Fibroblast of lung (primary cell): ENCODE results near the gene FLOT1. TPM values are rescaled to one million over a fixed set of nuclear protein-coding genes. Genes with fewer than 3 reads are reported as not detected.

ENCODE experiments used
- DNase-seq, 2 donors: peaks; one replicate each; pipeline versions ENCODE4 v3.0.0 to v3.0.0-alpha.2; 2010; ENCODE audit warnings: low read depth in 2 of 2
- H2AFZ ChIP-seq: 2 replicates; pipeline ENCODE4 v1.5.1; 2012; ENCODE audit warnings: low read length, control low read depth, inconsistent platforms
- H3K27ac ChIP-seq: 2 replicates; pipeline ENCODE4 v1.5.1; 2011; ENCODE audit warnings: low read length, control low read depth; ENCODE audit not compliant: insufficient read depth
- H3K27me3 ChIP-seq: 2 replicates; pipeline ENCODE4 v1.5.1; 2011; ENCODE audit warnings: mild to moderate bottlenecking, low read length; ENCODE audit not compliant: control insufficient read depth, insufficient read depth
- H3K36me3 ChIP-seq: 2 replicates; pipeline ENCODE4 v1.5.1; 2011; ENCODE audit warnings: low read length; ENCODE audit not compliant: control insufficient read depth, insufficient read depth
- H3K4me1 ChIP-seq: 2 replicates; pipeline ENCODE4 v1.5.1; 2011; ENCODE audit warnings: low read length; ENCODE audit not compliant: control insufficient read depth, insufficient read depth; ENCODE audit errors: extremely low read depth
- H3K4me2 ChIP-seq: 2 replicates; pipeline ENCODE4 v1.5.1; 2011; ENCODE audit warnings: low read length, control low read depth; ENCODE audit not compliant: insufficient read depth; ENCODE audit errors: extremely low read depth
- H3K4me3 ChIP-seq, 4 experiments: fragments of 200-600 bp in 1 of 4; sonication (generic) in 1 of 4; replicated peaks in 1 of 4; 2 replicates each; pipeline ENCODE4 v1.5.1; 2011 to 2016; ENCODE audit warnings: low read length in 4 of 4, low read depth in 3 of 4, mild to moderate bottlenecking in 3 of 4, control low read depth in 2 of 4, inconsistent platforms in 1 of 4, mixed read lengths in 1 of 4; ENCODE audit not compliant: insufficient read depth in 1 of 4; ENCODE audit errors: control extremely low read depth in 1 of 4
- H3K79me2 ChIP-seq: 2 replicates; pipeline ENCODE4 v1.5.1; 2012; ENCODE audit warnings: mild to moderate bottlenecking, low read length, inconsistent platforms; ENCODE audit not compliant: control insufficient read depth, insufficient read depth
- H3K9ac ChIP-seq: 2 replicates; pipeline ENCODE4 v1.5.1; 2011; ENCODE audit warnings: mild to moderate bottlenecking, low read length, control low read depth; ENCODE audit not compliant: insufficient read depth
- H3K9me3 ChIP-seq: 2 replicates; pipeline ENCODE4 v1.5.1; 2012; ENCODE audit warnings: low read depth, low read length; ENCODE audit not compliant: control insufficient read depth, insufficient read depth
- H4K20me1 ChIP-seq: 2 replicates; pipeline ENCODE4 v1.5.1; 2011; ENCODE audit warnings: low read length; ENCODE audit not compliant: control insufficient read depth, insufficient read depth; ENCODE audit errors: extremely low read depth
- EZH2 ChIP-seq: IDR thresholded peaks from 2 replicates; pipeline ENCODE4 v1.5.1; 2012; ENCODE audit warnings: low read length, control low read depth, mild to moderate bottlenecking; ENCODE audit errors: missing control alignments
- polyA plus RNA-seq, 2 donors: library from polyadenylated mRNA; depleted of rRNA in 1 of 2; stranded (reverse) in 1 of 2; unstranded in 1 of 2; fragments of >200 nt; gene quantifications; 2 replicates each; pipeline ENCODE4 v1.2.1, GENCODE V29; 2011 to 2012; ENCODE audit warnings: missing spikeins in 1 of 2
- total RNA-seq: library from RNA; depleted of rRNA; stranded (reverse); fragments of >200 nt; gene quantifications from 2 replicates; pipeline ENCODE4 v1.2.1, GENCODE V29; 2014
- TF ChIP-seq, protein P1 (sequence below), 2 donors: IDR thresholded peaks in 1 of 2; conservative IDR thresholded peaks in 1 of 2; 1 replicate in 1 of 2; 2 replicates in 1 of 2; pipeline ENCODE4 v1.5.1; 2011 to 2012; ENCODE audit warnings: low read length in 2 of 2, control low read depth in 1 of 2, inconsistent platforms in 1 of 2, low read depth in 1 of 2, mild to moderate bottlenecking in 1 of 2

Gene FLOT1
- total and polyA plus RNA-seq, 2 donors (not counting 1 experiment from before 2014, with no cell fraction given), result 180 to 301 TPM

DNA sequence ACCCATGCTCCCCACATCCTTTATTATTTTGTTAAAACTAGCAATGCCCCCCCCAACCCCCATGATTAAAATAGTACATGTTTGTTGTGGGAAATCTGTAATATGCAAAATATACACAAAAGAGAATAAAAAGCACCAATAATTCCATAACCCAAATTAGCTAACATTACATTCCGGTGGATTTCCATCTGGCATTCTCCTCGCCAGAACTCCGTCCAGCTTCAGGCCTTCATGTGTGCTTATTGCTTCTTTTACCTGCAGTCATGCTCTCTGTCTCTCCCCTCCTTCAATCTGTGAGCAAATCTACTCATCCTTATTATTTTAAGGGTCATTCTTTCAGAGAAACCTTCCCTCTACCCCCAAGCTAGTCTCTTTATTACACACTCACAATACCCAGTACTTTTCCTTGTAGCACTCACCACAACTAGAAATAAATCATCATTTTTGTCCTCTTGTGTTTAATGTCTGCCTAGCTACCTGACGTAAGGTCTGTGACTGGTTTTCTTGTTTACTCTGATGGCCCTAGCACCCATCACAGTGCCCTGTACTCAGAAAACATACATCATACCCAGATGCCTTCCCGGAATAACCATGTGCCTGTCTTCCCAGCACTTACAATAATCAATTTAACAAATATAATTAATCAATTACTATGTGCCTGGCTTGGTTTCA lies 27.5 kb upstream of the FLOT1 start:
- Histone ChIP-seq H4K20me1 (no peaks in the 10 kb centered on the region), H3K36me3 (no peaks in the 10 kb centered on the region), H3K27ac (peak overlapping the region; percentile 93), H3K79me2 (no peaks in the 10 kb centered on the region), H3K4me3 (no peak overlapping the region), H3K9ac (no peak overlapping the region), H3K4me1 (peaks cover 16% of the 10 kb centered on the region), H2AFZ (no peak overlapping the region), H3K4me2 (peak overlapping the region; percentile 49), H3K27me3 (no peaks in the 10 kb centered on the region), H3K9me3 (no peaks in the 10 kb centered on the region)
- peak; percentile 30 to 80 for DNase-seq
- no peak for TF ChIP-seq EZH2
- TF ChIP-seq, protein P1, sequence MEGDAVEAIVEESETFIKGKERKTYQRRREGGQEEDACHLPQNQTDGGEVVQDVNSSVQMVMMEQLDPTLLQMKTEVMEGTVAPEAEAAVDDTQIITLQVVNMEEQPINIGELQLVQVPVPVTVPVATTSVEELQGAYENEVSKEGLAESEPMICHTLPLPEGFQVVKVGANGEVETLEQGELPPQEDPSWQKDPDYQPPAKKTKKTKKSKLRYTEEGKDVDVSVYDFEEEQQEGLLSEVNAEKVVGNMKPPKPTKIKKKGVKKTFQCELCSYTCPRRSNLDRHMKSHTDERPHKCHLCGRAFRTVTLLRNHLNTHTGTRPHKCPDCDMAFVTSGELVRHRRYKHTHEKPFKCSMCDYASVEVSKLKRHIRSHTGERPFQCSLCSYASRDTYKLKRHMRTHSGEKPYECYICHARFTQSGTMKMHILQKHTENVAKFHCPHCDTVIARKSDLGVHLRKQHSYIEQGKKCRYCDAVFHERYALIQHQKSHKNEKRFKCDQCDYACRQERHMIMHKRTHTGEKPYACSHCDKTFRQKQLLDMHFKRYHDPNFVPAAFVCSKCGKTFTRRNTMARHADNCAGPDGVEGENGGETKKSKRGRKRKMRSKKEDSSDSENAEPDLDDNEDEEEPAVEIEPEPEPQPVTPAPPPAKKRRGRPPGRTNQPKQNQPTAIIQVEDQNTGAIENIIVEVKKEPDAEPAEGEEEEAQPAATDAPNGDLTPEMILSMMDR (conservative IDR thresholded peaks at IDR 0.05 in 1 of 2, IDR thresholded peaks at IDR 0.05 in 1 of 2; ENCODE audit: low read depth in 1 of 2, low read length in 2 of 2), result no peak

DNA sequence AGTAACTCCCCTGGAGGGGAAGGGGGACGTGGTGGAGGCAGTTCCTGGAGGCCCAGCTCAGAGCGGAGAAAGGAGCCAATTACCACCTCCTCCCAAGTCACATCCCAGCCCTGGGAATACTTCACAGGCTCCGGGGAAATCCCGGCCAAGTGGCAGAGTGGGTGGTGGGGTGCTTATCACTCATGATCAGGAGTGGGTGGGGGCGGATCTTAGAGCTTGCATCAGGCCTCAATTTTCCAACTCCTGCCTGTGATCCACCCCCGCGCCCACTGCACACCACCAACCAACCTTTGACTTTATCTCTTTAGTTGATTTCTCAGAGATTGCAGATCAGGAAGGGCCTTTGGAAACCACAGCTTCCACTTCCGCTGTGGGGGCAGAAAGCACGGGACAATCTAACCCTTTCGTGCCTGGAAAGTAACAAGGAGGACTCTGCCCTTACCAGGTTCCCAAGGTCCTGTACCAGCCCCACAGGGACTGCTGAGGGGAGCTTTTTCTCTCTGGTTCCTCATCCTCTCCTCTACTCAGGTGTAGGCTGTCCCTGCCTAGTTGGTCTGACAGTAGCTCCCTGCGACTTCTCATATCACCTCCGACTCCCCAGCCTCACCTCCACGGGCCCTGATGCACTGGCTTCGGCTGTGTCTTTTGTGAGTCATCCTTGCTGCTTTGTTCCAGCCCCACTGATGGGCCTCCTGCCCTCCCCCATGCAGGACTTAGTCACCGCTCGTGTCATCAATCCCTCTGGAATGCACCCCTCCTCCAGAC lies 26.8 kb upstream of the FLOT1 start:
- Histone ChIP-seq H3K27me3 (no peaks in the 10 kb centered on the region), H3K9ac (peak overlapping the region; percentile 35), H3K4me2 (peak overlapping the region; percentile 49), H3K79me2 (no peaks in the 10 kb centered on the region), H3K36me3 (no peaks in the 10 kb centered on the region), H4K20me1 (no peaks in the 10 kb centered on the region), H3K9me3 (no peaks in the 10 kb centered on the region), H3K27ac (peak overlapping the region; percentile 93), H3K4me3 (peak overlapping the region in 2 of 4 experiments; percentile 1 to 11), H2AFZ (no peak overlapping the region), H3K4me1 (peaks cover 16% of the 10 kb centered on the region)
- TF ChIP-seq EZH2, result no peak
- TF ChIP-seq, protein P1 (conservative IDR thresholded peaks at IDR 0.05 in 1 of 2, IDR thresholded peaks at IDR 0.05 in 1 of 2; ENCODE audit: low read depth in 1 of 2, low read length in 2 of 2), result no peak
- peak; percentile 91 to 98 for DNase-seq

DNA sequence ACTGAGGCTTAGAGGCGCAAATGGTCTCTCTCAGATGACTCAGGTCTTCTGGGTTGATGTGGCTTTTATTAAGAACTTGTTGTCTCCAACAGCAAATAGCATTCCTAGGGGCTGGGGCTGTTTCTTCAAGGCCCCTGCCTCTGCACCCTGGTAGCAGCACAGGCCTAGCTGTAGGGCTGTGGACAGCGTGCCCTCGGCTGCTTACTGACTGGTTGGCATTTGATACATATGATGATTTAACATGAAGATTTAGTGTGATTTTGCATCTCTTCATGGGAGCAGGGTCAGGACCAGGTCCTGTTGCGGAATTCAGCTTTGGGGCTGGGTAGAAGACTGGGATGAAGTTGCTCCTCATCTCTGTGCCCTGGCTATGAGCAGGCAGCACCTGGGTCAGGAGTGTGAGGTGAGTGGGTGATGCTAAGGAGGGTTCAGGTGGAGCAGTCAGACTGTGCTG lies 26.2 kb upstream of the FLOT1 start:
- H3K27ac ChIP-seq, result peak overlapping the region; percentile 93
- TF ChIP-seq EZH2, result no peak
- TF ChIP-seq, protein P1 (conservative IDR thresholded peaks at IDR 0.05 in 1 of 2, IDR thresholded peaks at IDR 0.05 in 1 of 2; ENCODE audit: low read depth in 1 of 2, low read length in 2 of 2), result no peak
- peak overlapping the region; percentile 16 for H3K9ac ChIP-seq
- no peaks in the 10 kb centered on the region for H3K79me2 ChIP-seq
- no peak overlapping the region for H2AFZ ChIP-seq
- no peaks in the 10 kb centered on the region for H3K36me3 ChIP-seq
- H3K4me1 ChIP-seq, result peaks cover 18% of the 10 kb centered on the region
- no peaks in the 10 kb centered on the region for H3K9me3 ChIP-seq
- H3K4me2 ChIP-seq, result no peak overlapping the region
- DNase-seq, result peak in 1 of 2 donors; percentile 47
- no peaks in the 10 kb centered on the region for H3K27me3 ChIP-seq
- H3K4me3 ChIP-seq, result no peak overlapping the region
- H4K20me1 ChIP-seq, result no peaks in the 10 kb centered on the region
